ENCODE measurements around the gene GYS1.
A peak's percentile ranks its signal among the peaks of the same experiment; 100 is the strongest.

GYS1 gene

DNA sequence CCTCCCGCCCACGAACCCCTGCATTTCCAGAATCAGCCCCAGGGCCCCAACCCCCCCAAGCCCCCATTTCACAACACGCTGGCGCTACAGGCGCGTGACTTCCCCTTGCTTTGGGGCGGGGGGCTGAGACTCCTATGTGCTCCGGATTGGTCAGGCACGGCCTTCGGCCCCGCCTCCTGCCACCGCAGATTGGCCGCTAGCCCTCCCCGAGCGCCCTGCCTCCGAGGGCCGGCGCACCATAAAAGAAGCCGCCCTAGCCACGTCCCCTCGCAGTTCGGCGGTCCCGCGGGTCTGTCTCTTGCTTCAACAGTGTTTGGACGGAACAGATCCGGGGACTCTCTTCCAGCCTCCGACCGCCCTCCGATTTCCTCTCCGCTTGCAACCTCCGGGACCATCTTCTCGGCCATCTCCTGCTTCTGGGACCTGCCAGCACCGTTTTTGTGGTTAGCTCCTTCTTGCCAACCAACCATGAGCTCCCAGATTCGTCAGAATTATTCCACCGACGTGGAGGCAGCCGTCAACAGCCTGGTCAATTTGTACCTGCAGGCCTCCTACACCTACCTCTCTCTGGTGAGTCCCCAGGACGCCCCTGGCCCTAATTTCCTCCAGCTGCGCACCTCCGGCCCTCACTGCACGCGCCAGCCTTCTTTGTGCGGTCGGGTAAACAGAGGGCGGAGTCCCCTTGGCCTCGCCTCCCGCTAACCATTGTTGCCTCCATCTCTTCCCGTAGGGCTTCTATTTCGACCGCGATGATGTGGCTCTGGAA is 27.9 kb downstream of the GYS1 start, which contains the start of gene FTL:
FTL (plus strand) TSS at position 270 of the 766 bp plus-strand sequence; CDS start at position 469, 199 bp downstream.
- no peaks in the 10 kb centered on the region for H3K36me3 ChIP-seq (ENCODE audit: control insufficient read depth, insufficient read depth, low read length)
- peaks cover 35% of the 10 kb centered on the region for H3K4me1 ChIP-seq
- H3K4me2 ChIP-seq (ENCODE audit: low read length), result peak within 1 kb of the TSS; percentile 100

DNA sequence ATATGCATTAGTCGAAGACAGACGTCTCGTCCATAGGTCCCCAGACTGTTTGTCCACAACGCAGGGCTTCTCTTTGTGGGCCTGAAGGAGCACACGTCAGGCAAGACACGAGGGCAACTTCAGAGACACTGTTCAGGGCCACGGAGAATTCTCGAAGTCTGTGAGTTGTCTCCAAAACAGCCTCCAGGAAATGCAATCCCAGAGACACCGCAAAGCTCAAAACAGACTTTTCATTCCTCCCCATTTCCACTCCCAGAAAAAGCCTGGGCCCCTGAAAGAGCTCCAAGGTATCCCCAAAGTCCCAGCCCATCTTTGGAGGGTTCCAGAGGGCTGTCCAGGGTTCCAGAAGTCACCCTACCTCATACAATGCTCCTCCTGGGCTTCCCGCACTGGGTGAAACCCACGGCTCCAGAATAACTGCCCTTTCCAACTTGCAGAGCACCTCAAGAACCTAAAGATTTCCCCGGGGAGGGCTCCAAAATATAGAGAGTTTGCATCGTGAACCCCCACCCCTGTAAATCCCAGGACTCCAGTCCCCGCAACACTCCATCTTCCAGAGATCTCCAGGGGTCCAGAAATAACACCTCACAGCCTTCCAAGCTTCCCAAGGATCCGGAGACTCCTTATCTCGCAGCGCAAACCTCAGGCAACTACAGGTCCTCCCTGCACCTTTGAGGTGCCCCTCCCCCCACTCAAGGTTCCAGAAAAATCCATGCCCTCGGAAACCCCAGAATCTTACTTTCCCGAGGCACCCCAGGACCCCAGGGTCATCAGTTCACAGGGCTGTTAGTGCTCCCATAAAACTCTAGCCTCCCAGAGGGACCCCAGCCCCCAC is 28.7 kb downstream of the GYS1 start:
- Histone ChIP-seq H3K9me3 (ENCODE audit: control insufficient read depth, low read length) (no peaks in the 10 kb centered on the region), H3K79me2 (peaks cover 5% of the 10 kb centered on the region), H2AFZ (peak overlapping the region; percentile 59), H3K36me3 (ENCODE audit: control insufficient read depth, insufficient read depth, low read length) (no peaks in the 10 kb centered on the region), H3K4me2 (ENCODE audit: low read length) (peak overlapping the region; percentile 65), H3K27me3 (ENCODE audit: control insufficient read depth, insufficient read depth, low read length) (no peaks in the 10 kb centered on the region), H3K4me3 (ENCODE audit: low read depth, low read length) (peak overlapping the region; percentile 25), H3K9ac (no peak overlapping the region), H3K4me1 (peaks cover 35% of the 10 kb centered on the region), H3K27ac (peak overlapping the region; percentile 29)
- TF ChIP-seq, protein P1, sequence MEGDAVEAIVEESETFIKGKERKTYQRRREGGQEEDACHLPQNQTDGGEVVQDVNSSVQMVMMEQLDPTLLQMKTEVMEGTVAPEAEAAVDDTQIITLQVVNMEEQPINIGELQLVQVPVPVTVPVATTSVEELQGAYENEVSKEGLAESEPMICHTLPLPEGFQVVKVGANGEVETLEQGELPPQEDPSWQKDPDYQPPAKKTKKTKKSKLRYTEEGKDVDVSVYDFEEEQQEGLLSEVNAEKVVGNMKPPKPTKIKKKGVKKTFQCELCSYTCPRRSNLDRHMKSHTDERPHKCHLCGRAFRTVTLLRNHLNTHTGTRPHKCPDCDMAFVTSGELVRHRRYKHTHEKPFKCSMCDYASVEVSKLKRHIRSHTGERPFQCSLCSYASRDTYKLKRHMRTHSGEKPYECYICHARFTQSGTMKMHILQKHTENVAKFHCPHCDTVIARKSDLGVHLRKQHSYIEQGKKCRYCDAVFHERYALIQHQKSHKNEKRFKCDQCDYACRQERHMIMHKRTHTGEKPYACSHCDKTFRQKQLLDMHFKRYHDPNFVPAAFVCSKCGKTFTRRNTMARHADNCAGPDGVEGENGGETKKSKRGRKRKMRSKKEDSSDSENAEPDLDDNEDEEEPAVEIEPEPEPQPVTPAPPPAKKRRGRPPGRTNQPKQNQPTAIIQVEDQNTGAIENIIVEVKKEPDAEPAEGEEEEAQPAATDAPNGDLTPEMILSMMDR (IDR thresholded peaks at IDR 0.05), result no peak

More for the DNA sequence above, 27.9 kb downstream of the GYS1 start, which contains the start of gene FTL:
- Histone ChIP-seq H3K27ac (peak within 1 kb of the TSS; percentile 93), H3K4me3 (ENCODE audit: low read depth, low read length) (peak within 1 kb of the TSS; percentile 94), H2AFZ (peak within 1 kb of the TSS; percentile 59), H3K27me3 (ENCODE audit: control insufficient read depth, insufficient read depth, low read length) (no peaks in the 10 kb centered on the region), H3K79me2 (peaks cover 5% of the 10 kb centered on the region), H3K9ac (peak within 1 kb of the TSS; percentile 86), H3K9me3 (ENCODE audit: control insufficient read depth, low read length) (no peaks in the 10 kb centered on the region)
- TF ChIP-seq, protein P1 (IDR thresholded peaks at IDR 0.05), result no peak

DNA sequence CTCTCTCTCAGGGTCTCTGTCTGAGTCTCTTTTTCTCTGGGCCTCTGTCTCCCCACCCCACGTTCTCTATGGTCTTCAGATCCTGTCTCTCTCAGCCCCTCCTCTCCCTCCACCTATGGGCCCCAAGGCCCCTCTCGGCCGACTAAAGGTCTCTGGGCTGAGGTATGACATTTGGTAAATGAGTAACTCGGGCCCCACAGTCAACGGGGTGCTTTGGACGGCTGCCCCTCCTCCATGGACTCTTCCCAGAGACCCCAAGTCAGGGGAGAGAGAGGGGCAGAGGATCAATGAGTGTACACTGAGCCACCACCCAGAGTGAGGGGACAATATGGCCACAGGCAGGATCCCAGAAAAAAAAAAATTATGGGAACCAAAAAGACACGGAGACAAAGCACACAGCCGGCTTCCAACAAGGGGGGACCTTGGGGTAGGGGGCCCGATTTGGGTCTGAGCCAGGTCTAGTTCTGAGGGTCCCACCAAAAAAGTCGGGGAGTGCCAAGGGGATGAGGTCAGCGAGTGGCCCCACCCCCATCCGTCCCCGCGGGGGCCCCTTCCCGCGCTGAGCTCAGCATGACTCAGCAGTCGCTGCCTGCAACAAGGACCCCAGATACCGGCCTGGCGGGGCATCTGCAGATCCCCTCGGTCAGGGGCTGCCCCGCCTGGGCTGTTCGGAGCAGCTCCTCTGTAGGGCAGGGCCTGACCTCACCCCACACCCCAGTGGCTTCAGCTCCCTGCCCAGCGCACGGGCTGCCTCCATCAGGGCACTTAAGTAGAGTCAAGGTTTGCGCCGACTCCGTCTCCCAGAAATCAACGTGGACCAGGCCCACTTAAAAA is 29.5 kb downstream of the GYS1 start:
- TF ChIP-seq, protein P1 (IDR thresholded peaks at IDR 0.05), result no peak
- Histone ChIP-seq H3K27ac (peak overlapping the region; percentile 29), H2AFZ (peak overlapping the region; percentile 59), H3K27me3 (ENCODE audit: control insufficient read depth, insufficient read depth, low read length) (no peaks in the 10 kb centered on the region), H3K36me3 (ENCODE audit: control insufficient read depth, insufficient read depth, low read length) (no peaks in the 10 kb centered on the region), H3K79me2 (peaks cover 5% of the 10 kb centered on the region), H3K9me3 (ENCODE audit: control insufficient read depth, low read length) (no peaks in the 10 kb centered on the region), H3K4me3 (ENCODE audit: low read depth, low read length) (peak overlapping the region; percentile 25), H3K9ac (no peak overlapping the region), H3K4me1 (peaks cover 35% of the 10 kb centered on the region), H3K4me2 (ENCODE audit: low read length) (peak overlapping the region; percentile 65)

DNA sequence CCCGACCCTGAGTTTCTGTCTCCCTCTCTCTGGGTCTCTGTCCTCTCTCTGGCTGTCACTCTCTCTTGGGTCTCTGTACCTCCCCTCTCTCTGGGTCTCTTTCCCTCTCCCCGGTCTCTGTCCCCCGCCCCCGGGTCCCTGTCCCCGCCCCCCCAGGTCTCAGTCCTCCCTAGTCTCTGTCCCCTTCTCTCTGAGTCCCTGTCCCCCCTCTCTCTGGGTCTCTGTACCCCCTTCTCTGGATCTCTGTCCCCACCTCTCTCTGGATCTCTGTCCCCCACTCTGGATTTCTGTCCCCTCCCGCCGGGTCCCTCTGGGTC is 30.3 kb downstream of the GYS1 start:
- no peak overlapping the region for H3K4me3 ChIP-seq (ENCODE audit: low read depth, low read length)

More for the DNA sequence above, 30.3 kb downstream of the GYS1 start:
- H3K4me1 ChIP-seq, result peaks cover 31% of the 10 kb centered on the region
- H3K4me2 ChIP-seq (ENCODE audit: low read length), result peak overlapping the region; percentile 26
- TF ChIP-seq, protein P1 (IDR thresholded peaks at IDR 0.05), result no peak
- no peaks in the 10 kb centered on the region for H3K9me3 ChIP-seq (ENCODE audit: control insufficient read depth, low read length)
- no peaks in the 10 kb centered on the region for H3K36me3 ChIP-seq (ENCODE audit: control insufficient read depth, insufficient read depth, low read length)
- H3K9ac ChIP-seq, result no peak overlapping the region
- H2AFZ ChIP-seq, result peak overlapping the region; percentile 61
- H3K27ac ChIP-seq, result peak overlapping the region; percentile 67
- peaks cover 5% of the 10 kb centered on the region for H3K79me2 ChIP-seq
- no peaks in the 10 kb centered on the region for H3K27me3 ChIP-seq (ENCODE audit: control insufficient read depth, insufficient read depth, low read length)

Data from parathyroid adenoma (tissue), 2 donors.